ENCODE data around the gene VARS2. TPM values are rescaled to one million over a fixed set of nuclear protein-coding genes. Genes with fewer than 3 reads are reported as not detected.

Gene VARS2
- polyA plus RNA-seq, 1 of the 3 experiments (the other 2 are of a cell fraction), result 31.2 TPM

DNA sequence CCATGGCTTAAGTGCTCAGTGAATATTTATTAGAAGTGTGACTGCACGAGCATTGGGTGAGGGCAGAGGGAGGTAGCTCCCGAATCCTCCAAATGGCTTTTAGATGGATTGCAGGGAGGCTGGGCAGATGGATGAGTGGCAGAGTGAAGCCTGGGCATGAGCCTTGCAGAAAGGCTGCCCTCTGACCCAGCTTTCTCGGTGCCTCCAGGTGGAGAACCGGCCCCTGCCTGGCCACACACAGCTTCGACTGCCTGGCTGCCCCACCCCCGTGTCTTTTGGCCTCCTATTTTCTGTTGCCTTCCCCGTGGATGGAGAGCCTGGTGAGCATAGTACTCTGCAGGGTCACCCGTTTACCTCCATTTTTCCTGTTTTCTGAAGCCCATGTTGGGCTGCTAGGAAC lies 3.4 kb downstream of the VARS2 start:
- TF ChIP-seq, protein P1, sequence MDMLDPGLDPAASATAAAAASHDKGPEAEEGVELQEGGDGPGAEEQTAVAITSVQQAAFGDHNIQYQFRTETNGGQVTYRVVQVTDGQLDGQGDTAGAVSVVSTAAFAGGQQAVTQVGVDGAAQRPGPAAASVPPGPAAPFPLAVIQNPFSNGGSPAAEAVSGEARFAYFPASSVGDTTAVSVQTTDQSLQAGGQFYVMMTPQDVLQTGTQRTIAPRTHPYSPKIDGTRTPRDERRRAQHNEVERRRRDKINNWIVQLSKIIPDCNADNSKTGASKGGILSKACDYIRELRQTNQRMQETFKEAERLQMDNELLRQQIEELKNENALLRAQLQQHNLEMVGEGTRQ (IDR thresholded peaks at IDR 0.05; ENCODE audit: borderline replicate concordance, low read depth, low read length), result no peak
- TF ChIP-seq, protein P2, sequence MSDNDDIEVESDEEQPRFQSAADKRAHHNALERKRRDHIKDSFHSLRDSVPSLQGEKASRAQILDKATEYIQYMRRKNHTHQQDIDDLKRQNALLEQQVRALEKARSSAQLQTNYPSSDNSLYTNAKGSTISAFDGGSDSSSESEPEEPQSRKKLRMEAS (IDR thresholded peaks at IDR 0.05; ENCODE audit: low read depth), result no peak
- no peak for TF ChIP-seq CHD2 (IDR thresholded peaks at IDR 0.05; ENCODE audit: low read length, partially characterized antibody)
- TF ChIP-seq FOXM1 (IDR thresholded peaks at IDR 0.05; ENCODE audit: low read depth), result no peak
- no peak for TF ChIP-seq POLR2AphosphoS5 (IDR thresholded peaks at IDR 0.05; ENCODE audit: low read depth, low read length)
- Histone ChIP-seq H3K4me1 (ENCODE audit: control insufficient read depth in 1 of 2, insufficient read depth in 2 of 2, low read depth in 1 of 2, low read length in 1 of 2) (peaks cover 9 to 18% of the 10 kb centered on the region in 2 experiments; a peak in 3 of 4 replicates), H3K9me2 (no peaks in the 10 kb centered on the region), H3K27ac (ENCODE audit: low read depth in 2 of 2, low read length in 1 of 2) (no peak overlapping the region), H2AFZ (ENCODE audit: low read depth) (no peak overlapping the region), H3K9me3 (no peaks in the 10 kb centered on the region), H3K9ac (no peak overlapping the region), H3K4me2 (no peak overlapping the region), H3K27me3 (ENCODE audit: insufficient read depth) (no peaks in the 10 kb centered on the region), H3K4me3 (ENCODE audit: low read depth in 2 of 2, low read length in 1 of 2) (no peak overlapping the region), H3F3A (replicated peaks; ENCODE audit: insufficient read depth) (peaks cover 8% of the 10 kb centered on the region), H4K20me1 (ENCODE audit: insufficient read depth) (no peaks in the 10 kb centered on the region), H3K36me3 (replicated peaks in 1 of 2; ENCODE audit: control insufficient read depth in 1 of 2, insufficient read depth in 2 of 2, low read length in 1 of 2) (peaks cover 21 to 34% of the 10 kb centered on the region in 2 experiments), H3K79me2 (ENCODE audit: insufficient read depth) (no peaks in the 10 kb centered on the region)
- CTCF ChIA-PET, result interaction anchor here (1.0 to 7.2 kb wide), 4 partner anchors 153 to 238 kb away, joined by 4 to 86 read pairs (median 4); no protein-coding TSS in a partner anchor
- 93% methylated on average over 7 of the region's 8 CpGs for WGBS (ENCODE audit: low lambda C conversion rate)
- POLR2A ChIA-PET, result no interaction called here
- DNase-seq, result no peak

DNA sequence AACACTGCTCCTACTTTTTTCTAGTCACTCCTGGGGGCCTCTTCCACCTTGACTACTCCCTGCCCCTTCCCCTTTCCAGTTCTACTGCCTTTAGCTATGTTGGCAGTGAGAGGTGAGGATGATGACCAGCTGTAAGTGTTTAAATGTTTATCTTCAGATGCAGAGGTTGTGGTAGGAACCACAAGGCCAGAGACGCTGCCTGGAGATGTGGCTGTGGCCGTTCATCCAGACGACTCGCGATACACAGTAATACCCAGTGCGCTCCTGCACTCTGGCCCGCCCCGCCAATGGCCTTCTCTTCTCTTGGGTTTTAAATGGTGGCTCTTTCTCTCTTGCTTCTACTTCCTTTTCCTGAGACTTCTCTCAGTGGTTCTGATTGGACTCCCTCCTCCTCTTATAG lies 4.6 kb downstream of the VARS2 start:
- no peak for DNase-seq

More for the DNA sequence above, 4.6 kb downstream of the VARS2 start:
- no peak overlapping the region for H2AFZ ChIP-seq (ENCODE audit: low read depth)
- no peaks in the 10 kb centered on the region for H3K27me3 ChIP-seq (ENCODE audit: insufficient read depth)
- no peak overlapping the region for H3K4me3 ChIP-seq (ENCODE audit: low read depth in 2 of 2, low read length in 1 of 2)
- peaks cover 9 to 16% of the 10 kb centered on the region in 2 experiments; a peak in 3 of 4 replicates for H3K4me1 ChIP-seq (ENCODE audit: control insufficient read depth in 1 of 2, insufficient read depth in 2 of 2, low read depth in 1 of 2, low read length in 1 of 2)
- no peak overlapping the region for H3K27ac ChIP-seq (ENCODE audit: low read depth in 2 of 2, low read length in 1 of 2)
- H3K9me3 ChIP-seq, result no peaks in the 10 kb centered on the region
- peaks cover 15 to 33% of the 10 kb centered on the region in 2 experiments for H3K36me3 ChIP-seq (replicated peaks in 1 of 2; ENCODE audit: control insufficient read depth in 1 of 2, insufficient read depth in 2 of 2, low read length in 1 of 2)
- ChIA-PET POLR2A (interaction anchor here (0.7 kb wide), 1 partner anchor 24 kb away, joined by 3 read pairs; no protein-coding TSS in a partner anchor), CTCF (interaction anchor here (0.6 to 7.2 kb wide), 7 partner anchors 20 to 169 kb away, joined by 3 to 86 read pairs (median 3); no protein-coding TSS in a partner anchor)
- TF ChIP-seq RXRA (IDR thresholded peaks at IDR 0.05; ENCODE audit: borderline replicate concordance, low read depth) (no peak), MEF2A (IDR thresholded peaks at IDR 0.05; ENCODE audit: borderline replicate concordance, low read depth) (no peak), FOSL2 (IDR thresholded peaks at IDR 0.05; ENCODE audit: borderline replicate concordance, low read depth) (no peak), RCOR1 (IDR thresholded peaks at IDR 0.05; ENCODE audit: low read length) (no peak), PBX3 (IDR thresholded peaks at IDR 0.05) (no peak), RFX5 (IDR thresholded peaks at IDR 0.05; ENCODE audit: low read length) (no peak), EZH2phosphoT487 (IDR thresholded peaks at IDR 0.05; ENCODE audit: borderline replicate concordance, low read depth) (no peak), TEAD4 (IDR thresholded peaks at IDR 0.05; ENCODE audit: borderline replicate concordance, insufficient read depth) (no peak), GATA2 (CRISPR knock-in tag; IDR thresholded peaks at IDR 0.05) (no peak), RAD21 (IDR thresholded peaks at IDR 0.05; ENCODE audit: low read length) (no peak), NRF1 (IDR thresholded peaks at IDR 0.05; ENCODE audit: low read depth, low read length) (no peak)
- TF ChIP-seq, protein P3, sequence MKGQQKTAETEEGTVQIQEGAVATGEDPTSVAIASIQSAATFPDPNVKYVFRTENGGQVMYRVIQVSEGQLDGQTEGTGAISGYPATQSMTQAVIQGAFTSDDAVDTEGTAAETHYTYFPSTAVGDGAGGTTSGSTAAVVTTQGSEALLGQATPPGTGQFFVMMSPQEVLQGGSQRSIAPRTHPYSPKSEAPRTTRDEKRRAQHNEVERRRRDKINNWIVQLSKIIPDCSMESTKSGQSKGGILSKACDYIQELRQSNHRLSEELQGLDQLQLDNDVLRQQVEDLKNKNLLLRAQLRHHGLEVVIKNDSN (IDR thresholded peaks at IDR 0.05; ENCODE audit: borderline replicate concordance, low read depth), result no peak
- TF ChIP-seq, protein P4, sequence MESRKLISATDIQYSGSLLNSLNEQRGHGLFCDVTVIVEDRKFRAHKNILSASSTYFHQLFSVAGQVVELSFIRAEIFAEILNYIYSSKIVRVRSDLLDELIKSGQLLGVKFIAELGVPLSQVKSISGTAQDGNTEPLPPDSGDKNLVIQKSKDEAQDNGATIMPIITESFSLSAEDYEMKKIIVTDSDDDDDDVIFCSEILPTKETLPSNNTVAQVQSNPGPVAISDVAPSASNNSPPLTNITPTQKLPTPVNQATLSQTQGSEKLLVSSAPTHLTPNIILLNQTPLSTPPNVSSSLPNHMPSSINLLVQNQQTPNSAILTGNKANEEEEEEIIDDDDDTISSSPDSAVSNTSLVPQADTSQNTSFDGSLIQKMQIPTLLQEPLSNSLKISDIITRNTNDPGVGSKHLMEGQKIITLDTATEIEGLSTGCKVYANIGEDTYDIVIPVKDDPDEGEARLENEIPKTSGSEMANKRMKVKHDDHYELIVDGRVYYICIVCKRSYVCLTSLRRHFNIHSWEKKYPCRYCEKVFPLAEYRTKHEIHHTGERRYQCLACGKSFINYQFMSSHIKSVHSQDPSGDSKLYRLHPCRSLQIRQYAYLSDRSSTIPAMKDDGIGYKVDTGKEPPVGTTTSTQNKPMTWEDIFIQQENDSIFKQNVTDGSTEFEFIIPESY (IDR thresholded peaks at IDR 0.05; ENCODE audit: borderline replicate concordance, low read depth), result no peak
- H3K9me2 ChIP-seq, result no peaks in the 10 kb centered on the region
- no peaks in the 10 kb centered on the region for H3K79me2 ChIP-seq (ENCODE audit: insufficient read depth)
- 97% methylated on average over 8 of the region's 8 CpGs for WGBS (ENCODE audit: low lambda C conversion rate)
- no peaks in the 10 kb centered on the region for H3F3A ChIP-seq (replicated peaks; ENCODE audit: insufficient read depth)
- no peaks in the 10 kb centered on the region for H4K20me1 ChIP-seq (ENCODE audit: insufficient read depth)
- H3K9ac ChIP-seq, result no peak overlapping the region
- H3K4me2 ChIP-seq, result no peak overlapping the region
